ENCODE data around the gene CASQ2. TPM values are rescaled to one million over a fixed set of nuclear protein-coding genes. Genes with fewer than 3 reads are reported as not detected.
"Not testable (repeated sequence)": the region's sequence is repeated elsewhere in the genome, so short reads cannot be mapped to it uniquely, and the experiment has no call there.

The CASQ2 gene
- total and polyA plus RNA-seq, 2 of the 4 experiments (the other 2 are of a cell fraction): not detected

DNA sequence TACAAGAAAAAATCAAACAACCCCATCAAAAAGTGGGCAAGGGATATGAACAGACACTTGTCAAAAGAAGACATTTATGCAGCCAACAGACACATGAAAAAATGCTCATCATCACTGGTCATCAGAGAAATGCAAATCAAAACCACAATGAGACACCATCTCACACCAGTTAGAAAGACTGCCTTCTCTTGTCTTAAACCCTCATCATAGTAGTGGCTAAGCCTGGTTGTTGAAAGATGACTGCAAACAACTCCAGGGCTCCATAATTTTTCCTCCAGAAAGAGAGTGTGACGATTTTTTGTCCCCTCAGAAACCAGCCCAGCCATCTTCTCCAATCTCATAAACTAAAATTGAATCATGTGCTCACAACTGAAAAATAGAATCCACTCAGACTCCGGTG, 12.1 kb upstream of the CASQ2 start:
- H2AK5ac ChIP-seq (ENCODE audit: low read depth, low read length); H2BK20ac ChIP-seq (ENCODE audit: low read depth, low read length); H2BK15ac ChIP-seq (ENCODE audit: low read depth, low read length); H4K8ac ChIP-seq (ENCODE audit: low read depth in 2 of 2, low read length in 2 of 2); H3K56ac ChIP-seq (ENCODE audit: extremely low read depth, insufficient read depth, low read length); H3K4me3 ChIP-seq (ENCODE audit: insufficient read depth, low read depth, low read length); CTCF ChIA-PET; in situ Hi-C loops (cut with MboI; ENCODE audit: low sequenced_read_pairs); H3K4me1 ChIP-seq (ENCODE audit: control insufficient read depth, insufficient read depth, low read length); H3K9me3 ChIP-seq (ENCODE audit: control insufficient read depth, insufficient read depth, low read length); H4K5ac ChIP-seq (ENCODE audit: low read depth, low read length); H3K4ac ChIP-seq (ENCODE audit: low read depth, low read length); H2AFZ ChIP-seq (replicated peaks; ENCODE audit: low read length, poor library complexity); H3K9ac ChIP-seq (ENCODE audit: low read depth, low read length); H3K4me2 ChIP-seq (ENCODE audit: low read depth, low read length); H3K9me1 ChIP-seq (ENCODE audit: insufficient read depth, low read length); dilution Hi-C loops (cut with HindIII; ENCODE audit: low sequenced_read_pairs, unreplicated experiment); intact Hi-C loops (cut with micrococcal nuclease); H3K23ac ChIP-seq (ENCODE audit: low read depth, low read length); H3K36me3 ChIP-seq (ENCODE audit: control insufficient read depth, insufficient read depth, low read length); H3K18ac ChIP-seq (ENCODE audit: low read depth, low read length); POLR2A ChIA-PET (ENCODE audit: unreplicated experiment); DNase-seq; H4K20me1 ChIP-seq (ENCODE audit: insufficient read depth, low read length); H3K27me3 ChIP-seq (ENCODE audit: control insufficient read depth, insufficient read depth, low read length); H4K91ac ChIP-seq (ENCODE audit: insufficient read depth, low read depth, low read length); H2BK120ac ChIP-seq (ENCODE audit: low read depth, low read length); H2BK5ac ChIP-seq (ENCODE audit: low read depth, low read length, poor library complexity, severe bottlenecking); H3K79me1 ChIP-seq (ENCODE audit: low read depth in 1 of 2, low read length in 2 of 2); H2AK9ac ChIP-seq (replicated peaks; ENCODE audit: low read depth, low read length, poor library complexity); ATAC-seq (ENCODE audit: low read depth); H3K14ac ChIP-seq (replicated peaks; ENCODE audit: low read depth, low read length); H3K27ac ChIP-seq (ENCODE audit: insufficient read depth, low read length); BruUV-seq (replicated peaks): not testable (repeated sequence)
- 52% methylated on average over 2 of the region's 2 CpGs; no CpG with 5 or more reads in 1 of the 2 experiments for WGBS, 2 experiments (ENCODE audit: extremely low coverage in 2 of 2, insufficient read length in 1 of 2)

DNA sequence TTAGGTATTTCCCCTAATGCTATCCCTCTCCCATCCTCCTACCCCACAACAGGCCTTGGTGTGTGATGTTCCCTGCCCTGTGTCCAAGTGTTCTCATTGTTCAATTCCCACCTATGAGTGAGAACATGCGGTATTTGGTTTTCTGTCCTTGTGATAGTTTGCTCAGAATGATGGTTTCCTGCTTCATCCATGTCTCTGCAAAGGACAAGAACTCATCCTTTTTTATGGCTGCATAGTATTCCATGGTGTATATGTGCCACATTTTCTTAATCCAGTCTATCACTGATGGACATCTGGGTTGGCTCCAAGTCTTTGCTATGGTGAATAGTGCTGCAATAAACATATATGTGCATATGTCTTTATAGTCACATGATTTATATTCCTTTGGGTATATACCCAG, 10.6 kb upstream of the CASQ2 start:
- H4K5ac ChIP-seq (ENCODE audit: low read depth, low read length); H3K4me1 ChIP-seq (ENCODE audit: control insufficient read depth, insufficient read depth, low read length); BruUV-seq (replicated peaks); H3K4me3 ChIP-seq (ENCODE audit: insufficient read depth, low read depth, low read length); H2AK9ac ChIP-seq (replicated peaks; ENCODE audit: low read depth, low read length, poor library complexity); H3K9ac ChIP-seq (ENCODE audit: low read depth, low read length); H3K56ac ChIP-seq (ENCODE audit: extremely low read depth, insufficient read depth, low read length); H3K4ac ChIP-seq (ENCODE audit: low read depth, low read length); H3K36me3 ChIP-seq (ENCODE audit: control insufficient read depth, insufficient read depth, low read length); H3K4me2 ChIP-seq (ENCODE audit: low read depth, low read length); ATAC-seq (ENCODE audit: low read depth); H3K9me1 ChIP-seq (ENCODE audit: insufficient read depth, low read length); dilution Hi-C loops (cut with HindIII; ENCODE audit: low sequenced_read_pairs, unreplicated experiment); H3K27ac ChIP-seq (ENCODE audit: insufficient read depth, low read length); CTCF ChIA-PET; H4K91ac ChIP-seq (ENCODE audit: insufficient read depth, low read depth, low read length); H3K9me3 ChIP-seq (ENCODE audit: control insufficient read depth, insufficient read depth, low read length); H2BK5ac ChIP-seq (ENCODE audit: low read depth, low read length, poor library complexity, severe bottlenecking); intact Hi-C loops (cut with micrococcal nuclease); H2AK5ac ChIP-seq (ENCODE audit: low read depth, low read length); H3K79me1 ChIP-seq (ENCODE audit: low read depth in 1 of 2, low read length in 2 of 2); H2BK20ac ChIP-seq (ENCODE audit: low read depth, low read length); H2AFZ ChIP-seq (replicated peaks; ENCODE audit: low read length, poor library complexity); in situ Hi-C loops (cut with MboI; ENCODE audit: low sequenced_read_pairs); H3K18ac ChIP-seq (ENCODE audit: low read depth, low read length); H3K23ac ChIP-seq (ENCODE audit: low read depth, low read length); H3K14ac ChIP-seq (replicated peaks; ENCODE audit: low read depth, low read length); H3K27me3 ChIP-seq (ENCODE audit: control insufficient read depth, insufficient read depth, low read length); H4K20me1 ChIP-seq (ENCODE audit: insufficient read depth, low read length); DNase-seq; H2BK15ac ChIP-seq (ENCODE audit: low read depth, low read length); H2BK120ac ChIP-seq (ENCODE audit: low read depth, low read length); H4K8ac ChIP-seq (ENCODE audit: low read depth in 2 of 2, low read length in 2 of 2): not testable (repeated sequence)
- WGBS, 2 experiments (ENCODE audit: extremely low coverage in 2 of 2, insufficient read length in 1 of 2): no CpG with 5 or more reads among the region's 1 CpG
- POLR2A ChIA-PET (ENCODE audit: unreplicated experiment): interaction anchor here (0.7 kb wide), 1 partner anchor 181 kb away, joined by 6 read pairs; no protein-coding TSS in a partner anchor

Measured in IMR-90 (cell line).